ENCODE data around the gene TUSC2. TPM values are rescaled to one million over a fixed set of nuclear protein-coding genes. Genes with fewer than 3 reads are reported as not detected.
A peak's percentile ranks its signal among the peaks of the same experiment; 100 is the strongest.

Gene TUSC2
- polyA plus RNA-seq, 3 donors from 2014 or later, result 42.9 to 70.4 (median 68.4) TPM

DNA sequence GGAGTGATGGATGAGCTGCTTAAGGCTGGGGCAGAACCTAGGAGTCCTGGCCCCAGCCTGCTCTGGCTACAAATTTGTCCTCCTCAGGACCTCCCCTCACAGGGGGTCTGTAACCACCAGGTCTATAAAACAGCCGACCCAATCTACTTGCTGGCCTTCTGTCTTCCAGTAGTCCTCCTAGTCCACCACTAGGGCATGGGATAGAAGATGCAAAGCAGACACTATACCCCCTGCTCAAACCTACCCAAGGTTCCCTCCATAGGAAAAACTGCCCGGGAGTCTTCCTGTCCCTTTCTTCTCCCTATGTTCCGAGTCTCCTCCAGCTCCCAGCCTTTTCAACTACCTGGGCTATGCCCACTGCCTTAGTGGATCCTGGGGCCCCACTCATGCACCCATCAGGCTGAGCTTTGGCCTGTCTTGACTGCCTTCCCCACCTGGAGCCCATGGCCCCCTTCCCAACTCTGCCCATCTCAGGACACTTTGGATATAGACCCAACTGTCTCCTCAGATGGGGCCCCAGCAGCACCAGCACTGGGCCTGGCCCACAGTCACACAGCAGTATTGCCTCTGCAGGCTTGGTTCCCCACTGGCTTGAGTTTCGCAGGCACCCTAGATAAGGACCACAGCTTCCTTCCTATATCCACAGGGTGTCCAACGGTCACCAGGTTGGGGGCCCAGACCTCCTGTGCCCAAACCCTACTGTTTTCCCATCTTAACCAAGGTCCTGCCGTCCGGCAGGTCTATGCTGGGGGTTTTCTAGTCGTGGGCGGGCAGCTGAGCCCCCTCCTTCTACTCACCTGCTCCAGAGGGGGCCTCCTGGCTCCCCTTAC is 29.9 kb downstream of the TUSC2 start:
- peaks cover 29 to 34% of the 10 kb centered on the region in 2 donors for H3K4me1 Mint-ChIP-seq
- H3K27me3 Mint-ChIP-seq (ENCODE audit: low read depth in 3 of 3), result peaks cover 0 to 4% (median 0%) of the 10 kb centered on the region in 3 donors
- H3K27ac Mint-ChIP-seq, result peak overlapping the region; percentile 72 to 99 (median 91)

DNA sequence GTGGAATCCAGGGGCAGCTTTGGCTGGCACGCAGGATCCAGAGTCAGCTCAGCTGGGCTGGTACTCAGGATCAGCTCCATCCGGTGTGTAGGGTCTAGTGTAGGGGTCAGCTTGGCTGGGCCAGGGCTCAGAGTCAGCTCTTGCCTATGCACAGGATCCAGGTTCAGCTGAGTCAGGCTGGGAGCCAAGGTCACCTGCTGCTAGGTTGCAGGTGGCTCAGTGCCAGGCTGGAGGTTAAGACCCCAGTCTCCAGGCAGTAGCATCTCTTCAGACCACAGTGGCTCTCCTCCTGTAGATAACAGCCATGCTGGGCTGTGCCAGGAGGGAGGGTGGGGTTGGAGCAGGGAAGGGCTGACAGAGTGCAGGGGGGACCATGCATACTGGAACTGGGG is 30.6 kb downstream of the TUSC2 start:
- Mint-ChIP-seq H3K4me3 (peak overlapping the region in 3 of 5 donors; percentile 30 to 95 (median 92)), H3K4me1 (peaks cover 36 to 40% of the 10 kb centered on the region in 2 donors)

More for the DNA sequence above, 29.9 kb downstream of the TUSC2 start:
- H3K9me3 Mint-ChIP-seq, result no peaks in the 10 kb centered on the region
- H3K36me3 Mint-ChIP-seq, result no peaks in the 10 kb centered on the region
- H3K4me3 Mint-ChIP-seq, result peak overlapping the region; percentile 66 to 98 (median 95)
- DNase-seq, result no peak

DNA sequence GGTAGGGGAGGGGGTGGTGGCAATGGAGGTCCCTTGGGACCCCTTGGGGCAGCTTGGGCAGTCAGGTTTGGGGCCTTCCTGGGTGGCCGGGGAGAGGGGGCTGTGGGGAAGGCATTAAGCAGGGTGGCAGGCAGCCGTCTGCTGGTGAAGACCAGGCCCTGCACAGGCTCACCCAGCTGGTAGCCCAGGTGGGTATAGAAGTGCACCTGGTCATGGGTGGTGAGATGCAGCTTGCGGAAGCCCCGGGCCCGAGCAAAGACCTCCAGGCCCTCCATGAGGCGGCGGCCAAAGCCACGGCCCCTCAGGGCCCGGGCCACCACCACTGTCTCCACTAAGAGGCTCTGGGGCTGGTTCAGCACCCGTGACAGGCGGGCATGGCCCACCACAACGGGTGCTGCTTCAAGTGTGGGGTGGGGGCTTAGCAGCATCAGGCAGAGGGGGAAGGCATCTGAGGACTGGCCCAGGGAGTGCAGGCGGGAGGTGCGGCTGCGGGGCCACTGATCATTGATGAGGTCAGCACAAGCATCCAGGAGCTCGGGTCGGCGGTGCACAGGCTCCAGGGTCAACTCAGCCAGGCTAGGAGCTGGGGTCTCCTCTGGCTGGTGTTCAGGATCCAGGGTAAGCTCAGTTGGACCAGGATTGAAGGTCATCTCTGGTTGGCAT is 31.2 kb downstream of the TUSC2 start:
- Mint-ChIP-seq H3K27ac (peak overlapping the region in 5 of 6 donors; percentile 7 to 95 (median 31)), H3K4me1 (peaks cover 38 to 40% of the 10 kb centered on the region in 2 donors), H3K36me3 (no peaks in the 10 kb centered on the region), H3K4me3 (peak overlapping the region in 1 of 5 donors; percentile 92), H3K9me3 (no peaks in the 10 kb centered on the region), H3K27me3 (ENCODE audit: low read depth in 3 of 3) (peaks cover 0 to 7% (median 3%) of the 10 kb centered on the region in 3 donors)
- DNase-seq, result no peak

More for the DNA sequence above, 30.6 kb downstream of the TUSC2 start:
- H3K27me3 Mint-ChIP-seq (ENCODE audit: low read depth in 3 of 3), result peaks cover 0 to 7% (median 2%) of the 10 kb centered on the region in 3 donors
- H3K36me3 Mint-ChIP-seq, result no peaks in the 10 kb centered on the region
- no peak for DNase-seq
- H3K9me3 Mint-ChIP-seq, result no peaks in the 10 kb centered on the region
- peak overlapping the region; percentile 7 to 95 (median 31) for H3K27ac Mint-ChIP-seq

DNA sequence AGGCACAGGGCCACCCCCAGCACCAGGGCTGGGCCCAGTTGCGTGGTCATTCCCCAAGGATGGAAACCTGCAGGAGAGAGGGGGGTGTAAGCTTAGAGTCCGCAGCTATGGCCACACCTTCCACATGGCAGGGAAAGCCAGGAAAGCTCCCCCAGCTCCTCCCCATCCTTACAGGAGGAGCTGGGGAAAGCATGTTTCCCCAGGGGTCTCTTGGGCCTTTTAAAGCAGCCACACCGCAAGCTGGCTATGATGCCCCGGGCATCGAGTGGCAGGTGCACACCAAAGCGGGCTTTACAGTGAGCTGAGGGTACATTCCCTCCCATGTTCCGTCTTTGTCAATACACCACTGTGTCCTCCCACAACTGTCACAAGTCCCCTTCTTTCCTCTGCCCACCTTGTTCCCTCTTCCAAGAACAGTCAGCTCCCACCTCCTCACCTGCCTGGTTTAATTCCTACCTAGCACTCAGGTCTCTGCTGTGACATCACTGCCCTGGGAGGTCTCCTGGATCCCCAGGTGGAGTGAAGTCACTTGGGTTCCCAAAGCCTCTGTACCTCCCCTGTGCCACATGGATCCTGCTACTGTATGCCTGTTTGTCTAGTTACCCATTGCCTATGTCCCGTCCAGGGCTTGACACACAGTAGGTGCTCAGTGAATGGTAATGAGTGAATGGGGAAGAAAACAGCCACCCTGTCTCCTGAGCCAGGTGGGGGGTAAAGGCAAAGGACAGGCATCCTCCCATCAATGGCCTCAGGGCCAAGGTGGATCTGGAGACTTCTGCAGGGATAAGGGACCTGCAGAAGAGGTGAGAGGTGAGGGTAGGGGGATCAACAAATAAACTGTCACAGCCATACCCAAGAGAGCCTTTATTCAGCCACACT is 32.2 kb downstream of the TUSC2 start:
- Mint-ChIP-seq H3K27ac (peak overlapping the region in 1 of 6 donors; percentile 45), H3K4me3 (no peak overlapping the region), H3K9me3 (no peaks in the 10 kb centered on the region), H3K36me3 (no peaks in the 10 kb centered on the region), H3K27me3 (ENCODE audit: low read depth in 3 of 3) (peaks cover 0 to 7% (median 5%) of the 10 kb centered on the region in 3 donors), H3K4me1 (peaks cover 44 to 45% of the 10 kb centered on the region in 2 donors)
- no peak for DNase-seq

DNA sequence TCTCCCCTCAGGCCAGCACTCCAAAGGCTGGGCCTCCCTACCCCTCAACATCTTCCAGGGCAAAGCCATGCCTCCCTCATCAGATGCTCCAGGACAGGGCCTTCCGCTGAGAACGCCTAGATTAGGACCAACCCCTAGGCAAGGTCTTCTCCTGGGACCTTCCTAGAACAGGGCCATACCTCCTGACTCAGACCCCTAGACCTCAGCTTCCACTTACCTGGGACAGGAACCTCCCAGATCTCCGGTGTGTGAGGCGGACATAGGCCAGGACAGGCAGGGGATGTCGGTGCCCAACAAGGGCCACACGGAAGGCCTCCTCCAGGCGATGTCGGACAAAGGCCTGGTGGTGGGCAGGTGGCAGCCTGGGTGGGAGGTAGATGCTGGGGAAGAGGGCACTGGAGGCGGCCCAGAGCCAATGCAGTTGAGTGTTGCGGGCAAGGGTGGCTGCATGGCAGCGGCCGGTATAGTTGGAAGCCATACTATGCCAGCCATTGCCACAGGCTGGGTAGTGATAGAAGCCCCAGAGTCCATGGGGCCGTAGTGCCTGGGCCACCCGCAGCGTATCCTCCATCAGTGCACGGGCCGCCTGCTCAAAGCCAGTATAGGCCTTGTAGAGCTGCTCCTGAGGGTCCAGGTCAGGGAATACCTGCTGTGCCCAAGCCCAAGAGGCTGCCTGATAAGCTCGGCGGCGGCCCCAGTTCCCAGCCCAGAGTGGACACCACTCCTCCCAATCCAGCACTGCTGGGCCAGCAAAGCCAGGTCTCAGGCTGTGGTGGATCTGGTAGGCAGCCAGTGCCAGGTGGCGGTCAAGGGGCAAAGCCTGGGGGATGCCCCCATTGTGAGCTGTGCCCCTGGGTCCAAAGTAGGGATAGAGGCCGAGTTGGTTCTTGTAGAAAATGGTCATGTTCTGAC is 33.3 kb downstream of the TUSC2 start:
- peaks cover 0 to 5% (median 5%) of the 10 kb centered on the region in 3 donors for H3K27me3 Mint-ChIP-seq (ENCODE audit: low read depth in 3 of 3)
- H3K27ac Mint-ChIP-seq, result peak overlapping the region in 1 of 6 donors; percentile 26
- H3K4me1 Mint-ChIP-seq, result peaks cover 37% of the 10 kb centered on the region in 2 donors
- no peak overlapping the region for H3K4me3 Mint-ChIP-seq
- no peak for DNase-seq
- no peaks in the 10 kb centered on the region for H3K36me3 Mint-ChIP-seq
- no peaks in the 10 kb centered on the region for H3K9me3 Mint-ChIP-seq

DNA sequence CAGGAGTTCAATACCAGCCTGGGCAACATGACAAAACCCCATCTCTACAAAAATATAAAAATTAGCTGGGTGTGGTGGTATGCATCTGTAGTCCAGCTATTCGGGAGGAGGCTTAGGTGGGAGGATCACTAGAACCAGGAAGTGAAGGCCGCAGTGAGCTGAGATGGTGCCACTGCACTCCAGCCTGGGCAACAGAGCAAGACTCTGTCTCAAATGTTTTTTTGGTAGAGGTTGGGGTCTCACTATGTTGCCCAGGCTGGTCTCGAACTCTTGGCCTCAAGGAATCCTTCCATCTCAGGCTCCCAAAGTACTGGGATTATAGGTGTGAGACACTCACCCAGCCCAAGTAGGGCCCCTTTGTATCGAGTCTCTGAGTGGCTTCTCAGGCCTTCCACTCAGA is 33.9 kb downstream of the TUSC2 start:
- H3K36me3 Mint-ChIP-seq, result peaks cover 0 to 3% (median 0%) of the 10 kb centered on the region in 3 donors
- no peak overlapping the region for H3K27ac Mint-ChIP-seq
- no peak for DNase-seq
- H3K4me1 Mint-ChIP-seq, result peaks cover 30 to 31% of the 10 kb centered on the region in 2 donors
- H3K4me3 Mint-ChIP-seq, result no peak overlapping the region
- H3K9me3 Mint-ChIP-seq, result no peaks in the 10 kb centered on the region
- peaks cover 0 to 5% (median 3%) of the 10 kb centered on the region in 3 donors for H3K27me3 Mint-ChIP-seq (ENCODE audit: low read depth in 3 of 3)

DNA sequence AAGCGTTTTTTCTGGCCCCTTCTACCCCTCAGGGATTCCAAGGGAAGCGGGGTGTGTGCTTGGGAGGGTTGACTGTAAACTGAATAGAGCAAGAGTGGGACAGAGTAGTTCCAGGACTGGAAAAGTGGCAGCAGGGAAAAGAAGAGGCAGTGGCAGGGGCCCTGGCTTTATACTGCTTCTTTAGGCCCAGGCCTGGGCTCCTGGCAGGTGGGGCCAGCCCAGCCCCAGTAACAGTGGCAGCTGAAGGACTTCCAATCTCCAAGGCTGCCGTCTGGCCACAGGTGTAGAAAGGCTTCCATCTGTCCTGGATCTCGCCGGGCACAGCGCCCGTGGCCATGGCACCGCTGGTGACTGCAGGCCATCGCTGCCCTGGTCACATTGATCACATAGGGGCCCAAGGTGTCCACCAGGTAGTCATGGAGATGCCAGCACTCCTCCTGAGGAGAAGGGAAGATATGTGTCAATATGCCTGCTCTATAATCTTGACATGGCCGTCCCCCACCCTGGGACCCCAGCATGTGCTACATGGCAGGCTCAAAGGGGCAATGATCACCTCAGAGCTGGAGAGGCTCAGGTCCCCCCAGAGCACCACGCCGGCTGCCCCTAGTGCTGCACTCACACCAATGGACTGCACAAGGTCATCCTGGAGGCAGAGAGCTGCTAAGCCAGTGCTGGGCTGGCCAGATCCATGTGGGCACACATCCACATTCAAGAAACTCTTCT is 34.8 kb downstream of the TUSC2 start:
- H3K4me1 Mint-ChIP-seq, result peaks cover 24 to 25% of the 10 kb centered on the region in 2 donors
- no peak for DNase-seq
- H3K4me3 Mint-ChIP-seq, result peak overlapping the region in 4 of 5 donors; percentile 87 to 91 (median 90)
- no peaks in the 10 kb centered on the region for H3K9me3 Mint-ChIP-seq
- peaks cover 0 to 5% (median 3%) of the 10 kb centered on the region in 3 donors for H3K27me3 Mint-ChIP-seq (ENCODE audit: low read depth in 3 of 3)
- peaks cover 0 to 12% (median 0%) of the 10 kb centered on the region in 3 donors for H3K36me3 Mint-ChIP-seq
- H3K27ac Mint-ChIP-seq, result peak overlapping the region; percentile 81 to 98 (median 98)

DNA sequence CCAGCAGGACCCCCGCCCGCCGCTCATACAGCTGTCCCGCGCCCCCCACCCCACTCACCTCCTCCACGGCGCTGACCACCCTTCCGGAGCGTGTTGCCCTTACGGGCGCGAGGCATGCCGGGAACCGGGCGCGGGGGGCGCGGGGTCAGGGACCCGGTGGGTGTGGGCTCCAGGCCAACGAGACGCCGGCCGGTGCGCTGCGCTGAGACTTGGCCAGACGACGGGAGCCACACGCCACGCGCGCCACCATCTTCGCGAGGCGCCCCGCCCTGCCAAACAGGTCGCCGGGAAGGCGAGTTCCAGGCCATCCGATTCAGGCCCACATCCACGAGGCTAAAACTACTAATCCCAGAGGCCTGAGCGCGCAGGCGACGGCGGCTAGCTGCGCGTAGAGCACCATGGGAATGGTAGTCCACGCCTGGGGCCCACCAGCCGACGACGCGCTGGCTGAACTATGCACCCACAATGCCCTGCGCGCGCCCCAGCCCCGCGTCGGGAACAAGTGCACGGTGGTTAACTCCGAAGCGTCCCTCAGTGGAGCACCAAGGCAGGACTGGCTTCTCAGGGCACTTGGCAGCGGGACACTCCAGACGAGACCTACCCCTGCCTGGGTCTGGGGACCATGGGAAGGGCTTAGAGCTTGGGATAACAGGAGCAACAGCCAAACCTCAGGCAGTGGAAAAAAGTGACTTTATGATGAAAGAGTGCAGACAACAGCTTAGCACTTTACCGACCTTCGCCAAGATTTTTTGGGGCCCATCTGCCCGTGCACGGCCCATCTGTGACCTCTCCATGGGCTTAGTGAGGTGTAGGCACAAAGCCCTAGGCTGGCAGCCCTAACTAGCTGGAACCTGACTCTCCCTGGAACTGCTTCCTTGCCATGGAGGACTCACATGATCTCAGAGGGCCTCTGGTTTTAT is 35.6 kb downstream of the TUSC2 start, which contains the start of gene IFRD2:
Gene IFRD2, minus strand, starts transcription at position 271 of the 920 bp plus-strand sequence. Its CDS starts 155 bp downstream, at position 116.
- Mint-ChIP-seq H3K27ac (peak within 1 kb of the TSS; percentile 81 to 98 (median 98)), H3K27me3 (ENCODE audit: low read depth in 3 of 3) (peaks cover 0 to 5% (median 3%) of the 10 kb centered on the region in 3 donors), H3K36me3 (peaks cover 0 to 15% (median 0%) of the 10 kb centered on the region in 3 donors), H3K9me3 (no peaks in the 10 kb centered on the region), H3K4me1 (peaks cover 17 to 19% of the 10 kb centered on the region in 2 donors), H3K4me3 (peak within 1 kb of the TSS; percentile 87 to 91 (median 89))
- peak; percentile 92 to 93 (median 92) for DNase-seq

DNA sequence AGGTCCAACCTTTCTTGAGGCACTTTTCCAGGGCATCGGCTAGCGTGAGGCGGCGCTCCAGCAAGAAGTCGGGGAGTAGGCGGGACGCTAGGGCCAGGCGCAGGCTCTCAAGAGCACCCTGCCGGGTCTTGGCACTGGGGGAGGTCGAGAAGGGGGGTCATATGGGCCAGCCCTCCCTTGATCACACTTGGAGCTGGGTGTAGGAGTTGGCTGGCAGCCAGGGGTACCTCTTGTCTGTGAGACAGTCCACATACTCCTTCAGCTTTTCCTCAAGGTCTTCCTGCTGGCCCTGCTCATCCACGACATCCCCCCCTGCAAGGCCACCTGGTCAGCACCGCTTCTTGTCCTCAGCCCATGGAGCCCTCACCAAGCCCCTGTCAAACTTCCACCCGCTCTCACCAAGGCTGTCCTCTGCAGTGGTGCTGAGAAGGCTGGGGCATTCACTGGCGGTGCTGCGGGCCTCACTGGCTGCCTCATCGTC is 37.8 kb downstream of the TUSC2 start:
- H3K4me3 Mint-ChIP-seq, result peak overlapping the region in 2 of 5 donors; percentile 18 to 44
- no peak overlapping the region for H3K27ac Mint-ChIP-seq
- H3K27me3 Mint-ChIP-seq (ENCODE audit: low read depth in 3 of 3), result peaks cover 0 to 7% (median 3%) of the 10 kb centered on the region in 3 donors

DNA sequence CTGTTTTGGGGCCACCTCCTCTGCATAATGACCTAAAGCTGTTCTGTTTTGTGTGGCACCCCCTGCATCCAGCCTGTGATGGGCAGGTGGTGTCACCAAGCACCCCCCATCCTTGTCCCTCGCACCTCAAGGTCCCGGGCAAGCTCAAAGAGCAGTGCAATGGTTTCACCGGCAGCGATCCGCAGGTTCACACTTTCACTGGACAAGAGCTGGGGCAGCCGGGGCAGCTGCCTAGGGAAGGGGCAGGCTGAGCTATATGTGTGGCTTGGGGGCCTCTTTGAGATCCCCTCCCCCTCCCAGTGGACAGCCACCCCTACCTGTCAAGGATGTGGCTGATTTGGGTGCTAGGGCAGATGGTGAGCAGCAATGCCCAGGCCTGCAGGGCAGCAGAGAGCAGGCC is 38.9 kb downstream of the TUSC2 start:
- DNase-seq, result no peak
- H3K36me3 Mint-ChIP-seq, result peaks cover 0 to 15% (median 0%) of the 10 kb centered on the region in 3 donors
- H3K9me3 Mint-ChIP-seq, result no peaks in the 10 kb centered on the region
- H3K27ac Mint-ChIP-seq, result no peak overlapping the region
- H3K27me3 Mint-ChIP-seq (ENCODE audit: low read depth in 3 of 3), result peaks cover 0 to 7% (median 3%) of the 10 kb centered on the region in 3 donors
- peaks cover 16 to 19% of the 10 kb centered on the region in 2 donors for H3K4me1 Mint-ChIP-seq
- no peak overlapping the region for H3K4me3 Mint-ChIP-seq

More for the DNA sequence above, 37.8 kb downstream of the TUSC2 start:
- Mint-ChIP-seq H3K36me3 (peaks cover 0 to 15% (median 0%) of the 10 kb centered on the region in 3 donors), H3K9me3 (no peaks in the 10 kb centered on the region), H3K4me1 (peaks cover 16 to 19% of the 10 kb centered on the region in 2 donors)
- no peak for DNase-seq

Measured in immature natural killer cell (primary cell).